HK-2 (cell line): ENCODE data around the gene DLST.

Source experiments
- DNase-seq: peaks from one replicate; pipeline ENCODE4 v3.0.0-alpha.2; 2018; ENCODE audit not compliant: unreplicated experiment

The DLST gene

GRCh38 chr14:74940956-74941565, 59.3 kb downstream of the DLST start:
- no peak for DNase-seq

- peak; percentile 33 for DNase-seq
Observed at GRCh38 chr14:74941676-74942097, 60.0 kb downstream of the DLST start.

DNA sequence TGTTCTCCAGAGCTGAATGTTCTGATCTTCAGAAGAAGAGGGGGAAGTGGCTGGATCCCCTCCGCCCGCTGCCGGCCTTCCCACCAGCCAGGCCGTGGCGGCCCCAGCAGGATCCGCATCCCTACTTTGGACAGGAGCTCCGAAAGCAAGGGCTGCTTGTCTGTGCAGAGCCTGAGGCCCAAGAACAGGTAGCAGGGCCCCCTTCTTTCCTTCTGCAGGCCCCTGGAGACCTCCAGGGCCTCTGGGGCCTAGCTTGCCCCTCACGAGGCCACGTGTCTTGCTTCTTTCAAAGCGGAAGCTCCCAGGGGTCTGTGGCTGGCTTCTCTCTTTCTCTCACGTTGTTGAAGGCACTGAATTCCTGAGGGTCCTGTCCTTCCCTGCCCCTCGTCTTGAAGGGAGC, 60.5 kb downstream of the DLST start:
- DNase-seq, result no peak

DNA sequence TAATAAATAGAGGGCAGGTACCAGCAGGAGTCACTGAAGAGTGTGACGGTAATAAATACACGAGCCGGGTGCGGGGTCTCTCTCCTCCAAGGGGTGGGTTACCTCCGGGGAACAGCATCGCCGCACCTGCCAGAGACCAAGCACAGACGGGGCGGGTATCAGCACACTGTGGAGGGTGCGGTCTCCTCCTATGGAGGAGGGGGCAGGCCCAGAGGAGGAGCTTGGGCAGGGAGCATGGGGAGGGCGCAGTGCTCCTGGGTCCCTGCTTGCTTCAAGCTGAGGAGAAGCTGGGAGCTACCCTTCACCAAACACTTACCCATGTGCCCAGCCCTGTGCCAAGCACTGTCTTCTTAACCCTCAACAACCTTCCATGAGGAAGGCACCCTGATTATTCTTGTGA, 60.9 kb downstream of the DLST start:
- DNase-seq, result no peak

GRCh38 chr14:74945261-74945851, 63.6 kb downstream of the DLST start:
- peak; percentile 44 for DNase-seq

DNA sequence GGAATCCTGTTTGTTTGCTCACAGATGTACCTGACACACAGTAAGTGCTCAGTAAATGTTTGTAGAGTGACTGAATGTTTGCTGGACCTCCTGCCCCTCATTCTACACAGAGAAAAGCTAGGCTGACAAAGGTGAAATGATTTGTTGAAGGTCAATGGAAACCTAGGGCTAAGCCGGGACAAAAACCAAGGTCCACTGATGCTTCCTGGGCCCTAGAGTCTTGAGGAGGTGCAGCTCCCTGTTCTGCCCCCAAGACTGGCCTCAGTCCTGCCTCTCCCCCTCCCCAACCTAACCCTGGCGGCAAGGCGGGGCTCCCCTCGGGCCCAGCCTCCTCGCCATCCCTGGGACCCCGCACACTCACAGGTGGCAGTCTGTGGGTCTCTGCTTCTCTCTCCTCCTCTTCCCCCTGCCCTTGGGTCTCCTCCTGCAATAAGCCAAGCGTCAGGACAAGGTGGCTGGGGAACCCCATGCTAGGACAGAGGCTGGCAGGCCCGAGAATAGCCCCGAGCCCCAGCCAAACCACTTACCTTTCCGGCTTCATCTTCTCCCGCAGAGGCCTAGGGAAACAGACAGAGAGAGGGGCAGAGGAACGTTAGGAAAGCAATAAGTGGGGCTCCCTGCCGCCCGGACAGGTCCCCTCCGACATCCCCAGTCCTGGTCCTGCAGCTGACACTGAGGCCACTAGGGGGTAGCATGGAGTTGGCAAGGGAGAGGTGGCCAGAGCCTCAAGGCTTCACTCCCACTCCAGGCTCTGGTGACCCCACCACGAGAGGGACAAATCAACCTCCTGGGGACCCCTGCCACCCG, 64.3 kb downstream of the DLST start:
- peak; percentile 70 for DNase-seq

- no peak for DNase-seq
Observed at GRCh38 chr14:74946659-74947281, 65.1 kb downstream of the DLST start.

DNA sequence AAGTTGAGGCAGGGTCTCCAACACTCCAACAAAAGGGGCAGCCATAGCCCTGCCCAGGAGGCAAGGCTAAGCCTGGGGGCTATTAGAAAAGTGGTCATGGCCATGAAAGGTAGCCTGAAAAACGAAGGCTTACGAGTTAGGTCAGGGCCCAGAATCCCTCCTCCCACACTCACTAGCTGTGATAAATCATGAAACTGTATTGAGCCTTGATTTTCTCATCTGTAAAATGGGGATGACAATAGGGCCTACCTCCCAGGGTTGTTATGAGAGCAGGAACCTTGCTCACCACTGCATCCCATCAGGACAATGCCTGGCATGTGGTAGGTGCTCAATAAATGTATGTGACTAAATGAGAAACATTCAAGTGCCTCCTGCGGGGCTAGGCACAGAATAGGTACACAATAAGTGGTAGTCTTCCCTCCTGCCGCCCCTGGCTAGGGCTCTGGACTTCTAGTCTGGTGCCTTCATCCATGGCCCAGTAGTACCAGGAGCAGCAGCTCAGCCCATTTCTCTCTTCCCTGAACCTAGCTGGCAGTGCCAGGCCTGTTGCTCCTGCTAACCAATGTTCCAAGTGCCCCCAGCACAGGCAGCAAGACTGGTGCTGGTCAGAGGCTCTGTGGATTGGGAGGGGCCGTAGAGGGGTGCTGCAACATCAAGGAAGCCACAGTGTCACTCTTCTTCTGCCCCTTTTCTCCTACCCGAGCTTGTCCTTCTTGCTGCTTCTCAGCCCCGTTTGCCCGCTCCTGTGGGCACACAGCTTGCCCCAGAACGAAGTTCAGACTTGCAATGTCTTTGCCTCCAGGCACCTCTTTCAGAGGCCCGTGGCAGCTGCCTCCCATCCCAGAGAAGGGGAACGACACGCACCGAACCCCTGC, 65.9 kb downstream of the DLST start:
- no peak for DNase-seq

GRCh38 chr14:74948228-74949175, 66.8 kb downstream of the DLST start:
- DNase-seq, result no peak

DNA sequence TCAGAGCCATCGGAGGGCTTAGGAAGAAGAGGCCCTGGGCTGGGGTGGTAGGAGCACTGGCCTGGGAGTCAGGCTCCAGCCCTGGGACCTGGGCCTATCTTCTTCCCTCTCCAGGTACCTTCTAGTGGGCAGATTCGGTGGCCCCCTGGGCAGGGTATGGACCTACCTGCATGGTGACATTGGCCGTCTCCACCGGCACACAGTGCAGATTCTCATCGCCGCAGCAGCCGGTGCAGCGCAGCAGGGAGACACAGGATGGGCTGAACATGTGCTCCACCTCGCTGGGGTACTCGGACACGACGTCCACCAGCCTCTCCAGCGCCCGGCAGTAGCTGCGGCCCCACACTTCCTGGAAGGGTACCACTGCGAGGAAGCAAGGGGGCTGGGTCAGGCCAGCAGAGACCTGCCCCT, 67.5 kb downstream of the DLST start:
- DNase-seq, result no peak

GRCh38 chr14:74949859-74950573, 68.3 kb downstream of the DLST start:
- DNase-seq, result no peak

DNA sequence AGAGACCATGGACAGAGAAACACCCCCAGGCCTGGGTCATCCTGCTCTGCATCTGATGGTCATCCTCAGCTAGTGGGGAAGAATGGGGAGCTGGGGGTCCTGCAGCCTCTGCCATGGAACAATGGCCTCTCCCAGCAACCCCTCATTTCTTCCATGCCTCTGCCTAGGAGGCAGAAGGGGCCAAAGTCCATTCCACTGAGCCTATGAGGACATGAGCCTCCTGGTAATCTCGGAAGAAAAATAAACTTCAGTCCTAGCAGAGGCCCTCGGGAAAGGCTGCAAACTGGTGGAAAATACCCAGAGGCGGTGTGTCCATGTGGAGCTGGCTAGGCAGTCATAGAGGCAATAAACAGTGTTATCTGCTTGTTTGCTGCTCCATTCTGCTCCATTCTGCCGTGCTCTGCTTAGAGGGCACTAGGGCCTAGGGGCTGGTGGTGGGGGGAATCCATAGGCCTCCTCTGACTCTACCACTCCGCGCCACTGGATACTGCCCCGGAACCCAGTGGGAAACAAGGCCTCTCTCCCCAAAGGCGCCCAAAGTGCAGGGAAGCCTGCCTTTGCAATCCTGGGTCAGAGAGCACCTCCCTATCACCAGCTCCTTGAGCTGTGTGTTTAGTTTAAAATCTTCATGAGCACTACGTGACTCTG, 69.2 kb downstream of the DLST start:
- DNase-seq, result no peak

GRCh38 chr14:74951443-74952179, 69.9 kb downstream of the DLST start:
- no peak for DNase-seq

GRCh38 chr14:74952180-74952665, 70.5 kb downstream of the DLST start:
- DNase-seq, result no peak

- no peak for DNase-seq
Observed at GRCh38 chr14:74952697-74953484, 71.2 kb downstream of the DLST start.
